DMS114 treated with DMSO at 0.1 percent for 48 hours (cell line): ENCODE measurements around the gene FLT3LG.

Experiments
- DNase-seq: peaks from one replicate; lab custom pipeline; 2025; ENCODE audit not compliant: unreplicated experiment; lab: John Stamatoyannopoulos, UW

Gene FLT3LG, protein sequence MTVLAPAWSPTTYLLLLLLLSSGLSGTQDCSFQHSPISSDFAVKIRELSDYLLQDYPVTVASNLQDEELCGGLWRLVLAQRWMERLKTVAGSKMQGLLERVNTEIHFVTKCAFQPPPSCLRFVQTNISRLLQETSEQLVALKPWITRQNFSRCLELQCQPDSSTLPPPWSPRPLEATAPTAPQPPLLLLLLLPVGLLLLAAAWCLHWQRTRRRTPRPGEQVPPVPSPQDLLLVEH

DNA sequence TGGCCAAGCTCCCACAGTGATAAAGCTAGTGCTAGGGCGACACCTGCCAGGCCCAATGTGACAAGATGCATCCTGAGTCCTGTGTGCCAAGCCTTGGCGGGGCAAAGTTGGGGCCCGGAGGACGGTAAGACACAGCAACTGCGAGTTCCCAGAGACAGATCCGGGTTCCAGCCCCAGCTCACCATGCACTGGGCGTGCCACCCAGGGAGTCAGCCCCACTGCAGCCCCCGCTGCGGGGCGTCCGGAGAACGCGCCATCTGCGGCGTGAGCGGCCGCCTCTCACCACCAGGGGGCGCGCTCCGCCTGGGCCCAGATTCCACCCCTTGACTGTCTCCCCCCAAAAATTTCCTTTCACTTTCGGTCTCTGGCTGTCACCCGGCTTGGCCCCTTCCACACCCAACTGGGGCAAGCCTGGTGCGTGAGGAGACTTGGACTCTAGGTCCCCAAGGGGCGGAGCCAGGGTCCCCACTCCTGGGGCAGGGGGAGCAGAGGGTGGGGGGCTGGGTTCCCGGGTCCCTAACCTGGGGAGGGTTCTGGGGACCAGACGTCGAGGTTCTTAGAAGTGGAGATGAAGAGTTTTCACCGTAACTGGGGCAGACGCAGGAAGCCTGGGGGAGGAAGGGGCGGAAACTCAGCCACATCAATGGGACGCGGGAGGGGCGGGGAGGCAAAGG is at the start of gene FLT3LG:
TSS of gene FLT3LG (plus strand) at position 348 of the 674 bp plus-strand sequence. CDS start 425 bp downstream, outside the sequence.
- DNase-seq = no peak

- no peak for DNase-seq
Measured at GRCh38 chr19:49425178-49425577, 48.8 kb upstream of the FLT3LG start, which contains the start of gene GFY. GFY (plus strand) TSS chr19:49425388; CDS start chr19:49426431, 1,043 bp downstream.

GRCh38 chr19:49425922-49426592 is 48.0 kb upstream of the FLT3LG start:
- no peak for DNase-seq

GRCh38 chr19:49427339-49427738 is 46.7 kb upstream of the FLT3LG start:
- DNase-seq = no peak

DNA sequence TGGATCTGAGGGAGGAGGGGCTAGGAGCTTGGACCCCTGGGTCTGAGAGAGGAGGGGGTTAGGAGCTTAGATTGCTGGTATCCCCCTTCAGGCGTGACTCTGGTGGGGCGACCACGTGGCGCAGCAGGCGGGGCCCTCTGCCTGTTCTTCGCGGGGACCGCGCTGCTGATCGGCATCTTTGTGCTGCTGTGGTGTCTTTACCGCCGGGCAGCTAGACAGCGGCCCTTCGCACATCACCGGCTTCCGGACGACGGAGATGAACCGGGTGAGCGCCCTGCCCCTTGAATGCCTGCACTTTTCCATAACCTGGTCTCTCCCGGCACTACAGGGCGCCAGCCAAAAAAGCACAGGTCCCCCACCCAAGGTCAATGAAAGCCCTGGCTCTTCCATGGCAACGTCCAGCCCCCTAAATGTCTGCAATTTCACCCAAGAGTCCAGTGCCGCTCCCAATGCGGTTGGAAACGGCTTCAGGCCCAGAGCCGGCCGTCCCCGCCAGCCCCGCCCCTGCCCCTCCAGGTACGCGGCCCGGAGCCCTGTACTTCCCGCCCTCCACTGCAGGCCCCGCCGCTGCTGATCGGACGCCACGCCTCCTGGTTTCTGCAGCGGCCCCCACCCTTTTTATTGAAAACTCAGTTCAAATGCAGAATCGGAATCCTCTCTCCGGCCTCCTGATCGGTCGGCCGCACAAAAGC is 46.0 kb upstream of the FLT3LG start:
- no peak for DNase-seq

GRCh38 chr19:49428547-49429451 is 45.2 kb upstream of the FLT3LG start:
- DNase-seq = no peak

DNA sequence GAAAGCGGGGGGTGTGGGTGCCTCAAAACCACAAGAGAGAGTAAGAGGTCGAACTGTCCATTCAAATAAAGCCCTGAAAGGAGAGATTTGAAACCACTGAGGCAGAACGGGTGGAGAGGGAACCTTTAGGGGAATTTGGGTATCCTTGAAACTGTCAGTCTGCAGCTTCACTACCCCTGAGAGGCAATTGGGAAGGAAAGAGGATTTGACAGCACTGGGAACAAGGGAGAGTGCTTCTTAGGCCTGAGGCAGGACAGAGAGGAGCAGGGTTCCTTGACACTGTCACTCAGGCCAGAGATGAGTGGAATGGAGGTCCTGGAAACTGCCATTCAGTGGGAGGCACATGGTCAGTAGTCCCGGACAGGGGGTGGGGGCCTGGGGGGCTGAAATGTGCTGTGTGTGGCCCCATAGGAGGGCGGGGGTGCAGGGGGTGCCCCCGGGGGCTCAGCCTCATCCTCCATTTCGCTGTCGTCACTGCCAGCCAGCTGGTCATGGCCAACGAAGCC is 43.8 kb upstream of the FLT3LG start:
- no peak for DNase-seq

DNA sequence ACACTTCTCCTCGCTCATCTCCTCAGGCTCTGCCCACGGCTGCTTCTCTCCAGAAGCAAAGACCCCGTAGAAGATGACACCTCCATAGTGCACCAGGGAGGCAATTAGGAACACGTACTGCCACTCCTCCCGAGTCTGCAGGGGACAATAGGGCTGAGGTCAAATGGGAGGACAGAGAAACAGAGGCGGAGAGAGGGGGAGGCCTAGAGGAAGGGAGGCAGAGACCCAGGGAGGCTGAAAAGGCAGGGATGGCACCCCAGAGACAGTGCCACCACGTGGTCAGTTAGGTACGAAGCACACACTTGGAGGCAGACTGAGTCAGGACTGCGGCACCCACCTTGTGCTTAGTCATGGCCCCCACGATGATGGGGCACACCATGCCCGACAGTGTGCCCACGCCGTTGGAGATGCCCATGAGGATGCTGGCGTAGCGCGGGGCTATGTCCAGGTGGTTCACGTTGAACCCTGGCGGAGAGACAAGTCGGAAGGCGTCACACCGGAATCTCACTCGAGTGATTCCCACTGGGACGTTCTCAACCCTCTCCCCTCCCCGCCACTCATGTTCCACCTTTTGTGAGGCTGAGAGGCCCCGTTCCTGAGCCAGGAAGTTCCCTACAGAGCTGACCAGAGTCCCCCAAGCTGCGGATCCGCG is 43.2 kb upstream of the FLT3LG start:
- no peak for DNase-seq

DNA sequence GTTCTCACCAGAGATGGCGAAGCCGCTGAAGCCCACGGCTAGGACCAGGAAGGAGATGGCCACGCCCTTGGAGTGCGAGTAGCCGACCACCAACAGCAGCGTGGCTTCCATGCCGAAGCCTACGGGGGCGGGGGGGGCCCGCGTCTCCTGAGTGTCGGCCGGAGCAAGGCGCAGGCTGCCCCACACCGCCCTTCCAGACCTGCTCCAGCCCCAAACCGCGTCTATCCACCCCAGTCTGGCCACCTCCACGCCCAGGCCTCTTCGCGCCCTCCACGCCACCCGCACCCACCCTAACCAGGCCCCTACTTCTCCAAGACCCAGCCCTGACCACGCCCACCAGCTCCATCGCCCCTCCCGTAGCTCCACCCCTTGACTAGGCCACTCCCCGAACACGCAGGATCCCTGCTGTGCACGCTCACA is 42.7 kb upstream of the FLT3LG start:
- no peak for DNase-seq

DNA sequence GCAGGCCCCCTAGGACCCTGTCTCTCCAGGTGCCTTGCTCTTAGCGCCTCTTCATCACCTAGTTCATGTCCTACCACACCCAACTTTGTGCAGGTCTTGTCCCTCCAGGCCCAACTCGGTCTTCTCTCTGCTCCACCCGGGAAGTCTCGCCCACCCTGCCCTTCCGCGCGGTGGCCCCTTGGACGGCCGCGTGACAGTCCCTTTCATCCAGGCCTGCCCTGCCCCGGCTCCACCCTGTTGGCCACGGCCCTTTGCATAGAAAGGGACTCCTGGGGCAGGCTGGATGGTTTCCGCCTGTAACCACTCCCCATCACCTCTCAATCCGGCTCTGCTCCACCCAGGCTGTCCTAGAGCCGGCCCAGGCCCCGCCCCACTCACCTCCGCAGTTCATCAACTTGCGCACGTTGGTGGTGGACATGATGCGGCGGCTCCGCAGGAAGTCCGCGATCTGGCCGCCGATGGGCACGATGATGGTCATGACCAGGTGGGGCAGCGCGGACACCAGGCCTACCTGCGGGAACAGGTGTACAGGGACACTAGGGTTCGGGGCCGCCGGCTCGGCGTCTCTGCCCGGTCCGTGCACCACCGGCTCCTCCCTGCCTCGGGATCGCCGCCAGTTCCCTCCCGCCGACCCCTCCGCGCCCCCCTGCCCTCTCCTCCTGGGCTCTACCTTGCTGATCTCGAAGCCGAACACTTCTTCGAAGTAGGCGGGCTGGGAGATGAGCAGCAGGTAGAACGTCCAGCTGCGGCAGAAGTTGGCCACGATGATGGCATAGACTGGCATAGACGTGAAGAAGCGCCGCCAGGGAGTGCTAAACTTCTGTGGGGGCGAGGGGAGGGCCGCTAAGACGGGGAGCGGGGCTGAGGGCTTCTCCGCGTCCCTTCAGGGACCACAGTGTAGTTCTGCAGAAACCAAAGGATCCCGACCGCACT is 41.6 kb upstream of the FLT3LG start:
- DNase-seq = no peak

DNA sequence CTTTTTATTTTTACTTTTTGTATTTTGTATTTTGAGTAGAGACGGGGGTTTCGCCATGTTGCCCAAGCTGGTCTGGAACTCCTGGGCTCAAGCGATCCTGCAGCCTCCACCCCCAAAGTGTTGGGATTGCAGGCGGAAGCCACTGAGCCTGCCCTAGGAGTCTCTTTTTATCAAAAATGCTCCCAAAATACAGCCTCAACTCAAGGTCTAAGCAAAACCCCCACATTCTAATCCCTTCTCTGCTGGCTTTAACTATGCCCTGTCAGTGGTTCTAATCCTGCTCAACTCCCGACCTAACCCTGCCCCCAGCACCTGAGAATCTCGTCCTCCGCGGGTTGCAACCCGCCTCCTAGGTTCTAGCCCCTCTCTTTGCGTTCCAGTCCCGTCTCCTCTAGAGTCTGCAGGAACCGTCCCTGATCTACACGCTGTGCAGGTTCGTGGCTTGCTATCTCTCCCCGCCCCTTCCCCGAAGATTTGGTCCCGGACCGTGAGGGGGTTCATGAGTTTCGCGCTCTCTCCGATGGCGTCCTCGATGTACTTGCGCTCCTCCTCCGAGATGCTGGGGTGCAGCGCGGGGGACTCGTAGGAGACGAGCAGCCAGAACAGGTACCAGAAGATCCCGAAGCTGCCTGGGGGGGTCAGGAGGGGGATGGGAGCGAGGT is 40.6 kb upstream of the FLT3LG start:
- DNase-seq = no peak

GRCh38 chr19:49434907-49435583 is 39.0 kb upstream of the FLT3LG start:
- DNase-seq = no peak

DNA sequence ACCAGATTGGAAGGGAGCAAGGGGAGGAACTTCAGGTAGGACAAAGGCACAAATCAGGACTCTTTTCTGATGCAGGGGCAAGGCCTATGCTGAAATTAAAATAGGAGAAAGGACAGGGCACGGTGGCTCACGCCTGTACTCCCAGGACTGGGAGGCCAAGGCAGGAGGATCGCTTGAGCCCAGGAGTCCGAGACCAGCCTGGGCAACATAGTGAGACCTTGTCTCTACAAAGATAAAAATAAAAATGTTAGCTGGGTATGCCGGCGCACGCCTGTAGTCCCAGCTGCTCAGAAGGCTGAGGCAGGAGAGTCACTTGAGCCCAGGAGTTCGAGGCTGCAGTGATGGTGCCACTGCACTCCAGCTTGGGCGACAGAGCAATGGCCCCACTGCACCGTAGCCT is 38.3 kb upstream of the FLT3LG start:
- no peak for DNase-seq

GRCh38 chr19:49436381-49437017 is 37.5 kb upstream of the FLT3LG start:
- DNase-seq = no peak

GRCh38 chr19:49437231-49437630 is 36.8 kb upstream of the FLT3LG start:
- no peak for DNase-seq

- no peak for DNase-seq
Measured at GRCh38 chr19:49438261-49438660, 35.8 kb upstream of the FLT3LG start.

DNA sequence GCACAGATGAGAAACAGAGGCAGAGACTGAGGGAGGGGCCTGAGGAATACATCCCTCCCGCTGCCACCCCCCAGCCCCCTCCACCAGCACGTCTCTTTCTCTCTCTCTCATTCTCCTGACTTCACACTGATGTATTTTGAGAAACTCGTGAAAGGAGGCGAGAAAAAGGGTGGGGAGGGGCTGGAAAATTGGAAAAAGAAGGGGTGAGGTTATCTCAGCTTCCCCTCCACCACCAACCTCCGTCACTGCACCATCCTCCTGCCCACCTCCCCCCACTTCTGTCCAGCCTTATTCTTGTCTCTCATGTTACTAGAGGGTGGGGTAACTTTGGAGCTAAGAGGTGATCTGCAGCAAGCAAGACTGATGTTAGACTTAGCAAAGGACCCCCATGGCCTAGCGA is 34.2 kb upstream of the FLT3LG start:
- no peak for DNase-seq
